ENCODE measurements around the gene ZNF541. TPM values are rescaled to one million over a fixed set of nuclear protein-coding genes. Genes with fewer than 3 reads are reported as not detected.

Gene ZNF541
- polyA plus RNA-seq, 3 donors: 0.18 to 0.23 (median 0.22) TPM

DNA sequence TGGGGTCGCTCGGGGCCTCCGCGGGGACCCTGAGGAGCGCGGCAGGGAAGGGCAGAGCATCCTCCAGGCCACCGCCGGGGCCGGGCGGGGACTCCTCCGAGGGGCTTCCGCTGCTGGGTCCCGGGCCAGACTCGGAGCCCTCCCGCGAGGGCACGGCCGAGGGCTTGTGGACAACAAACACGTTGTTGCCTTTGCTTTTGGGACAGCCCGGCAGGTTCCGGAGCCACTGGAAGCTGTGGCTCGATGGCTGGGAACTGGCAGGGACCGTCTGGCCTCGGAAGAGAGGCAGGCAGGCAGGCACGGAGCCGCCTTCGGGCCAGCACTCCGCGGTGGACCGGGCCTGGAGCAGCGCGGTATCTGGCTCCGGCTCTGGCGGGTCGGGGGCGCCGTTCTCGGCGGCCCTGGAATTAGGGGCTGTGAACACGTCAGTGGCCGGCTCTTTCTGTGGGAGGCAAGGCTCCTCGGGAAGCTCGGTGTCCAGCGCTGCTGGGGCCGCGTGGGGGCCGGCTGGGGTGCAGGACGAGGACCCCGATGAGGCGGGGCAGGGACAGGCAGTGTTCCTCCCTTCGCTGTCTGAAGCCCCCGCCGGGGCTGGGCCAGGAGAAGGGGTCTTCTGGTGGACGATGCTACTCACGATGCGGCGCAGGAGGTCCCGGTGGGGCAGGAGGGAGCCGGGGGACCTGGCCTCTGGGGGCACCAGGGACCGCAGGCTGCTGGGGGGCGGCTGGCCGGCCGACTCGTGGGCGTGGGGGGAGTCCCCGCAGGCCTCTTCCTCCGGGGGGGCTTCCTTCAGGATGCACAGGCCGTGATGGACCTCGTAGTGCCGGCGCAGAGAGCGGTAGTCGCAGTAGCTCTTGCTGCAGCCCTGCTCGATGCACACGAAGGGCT, 27.6 kb downstream of the ZNF541 start:
- no peak for DNase-seq (ENCODE audit: low read depth in 3 of 3, low spot score in 2 of 3)

DNA sequence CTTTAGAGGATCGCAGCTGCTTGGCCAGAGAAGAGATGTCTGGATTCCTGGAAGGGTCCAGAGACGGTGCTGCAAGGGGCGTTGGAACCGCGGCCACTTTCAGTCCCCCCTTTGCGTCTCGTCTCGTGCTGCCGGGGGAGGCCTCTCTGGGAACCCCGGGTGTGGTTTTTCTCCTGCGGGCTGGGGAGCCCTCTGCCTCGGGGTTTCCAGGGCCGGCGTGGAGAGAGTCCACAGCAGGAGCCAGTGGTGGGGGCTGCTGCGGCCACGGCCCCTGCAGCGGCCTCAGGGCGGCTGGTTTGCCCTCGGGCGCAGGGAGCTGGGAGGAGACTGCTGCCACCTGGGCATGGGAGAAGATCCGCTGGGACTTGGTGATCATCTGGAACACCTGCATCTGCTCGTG, 28.5 kb downstream of the ZNF541 start:
- DNase-seq (ENCODE audit: low read depth in 3 of 3, low spot score in 2 of 3): no peak

DNA sequence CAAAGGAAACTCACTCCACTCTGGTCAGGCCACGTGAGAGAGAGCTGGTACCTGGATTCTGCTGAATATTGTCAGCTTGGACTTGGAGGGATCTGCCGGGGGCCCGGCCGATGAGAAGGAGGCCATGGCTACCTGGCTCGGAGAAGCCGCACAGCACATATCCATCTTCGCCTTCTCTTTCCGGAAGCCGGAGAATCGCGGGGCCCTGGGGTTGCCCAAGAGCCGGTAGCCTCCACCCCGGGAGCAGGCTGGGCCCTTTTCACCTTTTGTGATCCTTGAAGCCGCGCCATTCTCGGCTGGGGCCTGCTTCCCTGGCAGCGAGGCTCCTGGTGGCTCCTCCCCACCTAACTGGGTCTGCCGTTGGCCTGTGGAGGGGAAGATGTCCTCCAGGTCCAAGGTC, 28.9 kb downstream of the ZNF541 start:
- no peak for DNase-seq (ENCODE audit: low read depth in 3 of 3, low spot score in 2 of 3)

DNA sequence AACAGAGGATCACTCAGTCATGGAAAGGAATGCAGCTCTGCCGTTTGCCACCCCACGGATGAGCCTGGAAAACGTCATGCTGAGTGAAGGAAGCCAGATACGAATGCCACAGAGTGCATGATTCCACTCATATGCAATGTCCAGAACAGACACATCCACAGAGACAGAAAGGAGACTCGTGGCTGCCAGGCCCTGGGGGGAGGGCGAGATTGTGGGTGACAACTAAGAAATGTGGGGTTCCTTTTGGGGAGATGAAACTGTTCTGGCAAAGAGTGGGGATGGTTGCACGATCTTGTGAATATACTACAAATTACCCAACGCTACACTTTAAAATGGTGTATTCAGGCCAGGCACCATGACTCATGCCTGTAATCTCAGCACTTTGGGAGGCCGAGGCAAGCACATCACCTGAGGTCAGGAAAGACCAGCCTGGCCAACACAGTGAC, 30.9 kb downstream of the ZNF541 start:
- DNase-seq (ENCODE audit: low read depth in 3 of 3, low spot score in 2 of 3): no peak

DNA sequence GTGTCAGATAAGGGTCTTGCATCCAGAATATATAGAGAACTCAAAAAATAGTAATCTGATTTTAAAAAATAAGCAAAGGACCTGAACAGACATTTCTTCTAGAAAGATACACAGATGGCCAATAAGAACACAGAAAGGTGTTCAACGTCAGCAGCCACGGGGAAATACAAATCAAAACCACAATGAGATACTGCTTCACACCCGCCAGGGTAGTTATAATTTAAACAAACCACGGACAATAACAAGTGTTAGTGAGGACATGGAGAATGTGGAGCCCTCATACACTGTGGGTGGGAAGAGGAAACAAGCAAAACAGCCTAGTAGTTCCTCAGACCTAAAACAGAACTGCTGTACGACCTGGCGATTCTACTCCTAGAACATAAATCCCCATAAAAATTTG, 31.4 kb downstream of the ZNF541 start:
- DNase-seq (ENCODE audit: low read depth in 3 of 3, low spot score in 2 of 3): no peak

DNA sequence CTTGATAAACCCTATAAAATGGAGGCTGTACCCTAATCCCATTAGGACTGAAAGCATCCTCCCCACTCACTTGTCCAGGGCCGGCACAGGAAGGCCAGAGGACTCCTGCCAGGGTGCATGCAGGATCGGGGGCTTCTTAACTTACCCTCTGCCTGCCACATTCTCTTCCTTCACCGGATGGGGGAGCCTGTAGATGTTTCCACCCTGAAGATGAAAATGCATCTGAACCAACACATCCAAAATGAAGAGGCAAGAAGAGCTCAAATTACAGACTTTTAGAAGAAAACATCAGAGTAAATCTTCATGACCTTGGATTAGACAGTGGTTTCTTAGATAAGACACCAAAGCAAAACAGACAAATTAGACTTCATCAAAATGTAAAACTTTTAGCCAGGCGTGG, 32.2 kb downstream of the ZNF541 start:
- DNase-seq (ENCODE audit: low read depth in 3 of 3, low spot score in 2 of 3): no peak

DNA sequence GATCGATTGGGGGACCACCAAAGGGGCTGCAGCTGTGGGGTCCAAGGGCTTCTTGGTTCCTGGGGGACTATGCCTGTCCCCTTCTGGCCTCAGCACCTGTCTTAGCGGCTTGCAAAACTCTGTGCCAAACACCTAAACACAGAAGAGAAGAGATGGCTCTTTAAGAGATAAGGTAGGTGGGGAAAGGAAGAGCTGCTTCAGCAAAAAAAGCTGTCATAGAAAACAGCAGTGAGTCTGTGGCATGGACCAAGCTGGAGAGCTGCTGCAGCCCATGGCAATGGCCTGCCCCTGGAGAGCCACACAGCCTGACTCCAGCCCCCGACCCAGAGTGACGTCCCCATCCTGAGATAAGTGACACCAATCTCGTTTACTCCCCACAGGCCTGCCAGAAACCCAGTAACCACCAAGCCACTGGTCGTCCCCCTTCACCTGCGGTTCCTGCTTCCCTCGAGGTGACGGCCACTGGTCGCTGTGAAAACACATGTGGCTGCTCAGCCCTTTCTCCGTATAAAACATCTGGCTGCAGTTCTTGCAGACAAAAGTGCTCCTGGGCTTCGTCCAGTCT, 33.1 kb downstream of the ZNF541 start:
- no peak for DNase-seq (ENCODE audit: low read depth in 3 of 3, low spot score in 2 of 3)

DNA sequence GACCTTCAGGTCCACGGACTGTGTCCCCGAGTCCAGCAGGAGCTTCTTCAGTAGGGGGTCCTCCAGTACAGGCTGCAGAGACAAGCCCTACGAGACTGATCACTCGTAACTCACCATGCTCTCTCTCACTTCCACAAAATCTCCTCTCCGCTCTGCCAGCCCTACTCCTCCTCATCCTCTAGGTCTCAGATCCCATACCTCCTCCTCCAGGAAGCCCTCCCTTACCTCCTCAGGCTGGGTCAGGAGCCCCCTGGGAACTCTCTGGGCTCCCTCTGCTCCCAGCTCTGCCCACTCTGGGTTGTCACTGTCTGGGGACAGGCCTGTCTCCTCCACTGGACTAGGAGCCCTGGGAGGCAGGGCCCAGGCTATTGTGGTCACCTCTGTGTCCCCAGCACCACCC, 34.1 kb downstream of the ZNF541 start:
- no peak for DNase-seq (ENCODE audit: low read depth in 3 of 3, low spot score in 2 of 3)

DNA sequence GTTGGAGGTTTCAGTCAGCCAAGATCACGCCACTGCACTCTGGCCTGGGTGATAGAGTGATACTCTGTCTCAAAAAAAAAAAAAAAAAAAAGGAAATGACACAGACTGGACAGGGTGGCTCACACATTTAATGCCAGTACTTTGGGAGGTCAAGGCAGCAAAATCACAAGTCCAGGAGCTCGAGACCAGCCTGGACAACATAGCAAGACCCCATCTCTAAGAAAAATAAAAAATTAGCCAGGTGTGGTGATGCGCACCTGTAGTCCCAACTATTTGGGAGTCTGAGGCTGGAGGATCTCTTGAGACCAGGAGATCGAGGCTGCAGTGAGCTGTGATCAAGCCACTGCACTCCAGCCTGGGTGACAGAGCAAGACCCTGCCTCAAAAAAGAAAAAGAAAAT, 35.5 kb downstream of the ZNF541 start:
- no peak for DNase-seq (ENCODE audit: low read depth in 3 of 3, low spot score in 2 of 3)

DNA sequence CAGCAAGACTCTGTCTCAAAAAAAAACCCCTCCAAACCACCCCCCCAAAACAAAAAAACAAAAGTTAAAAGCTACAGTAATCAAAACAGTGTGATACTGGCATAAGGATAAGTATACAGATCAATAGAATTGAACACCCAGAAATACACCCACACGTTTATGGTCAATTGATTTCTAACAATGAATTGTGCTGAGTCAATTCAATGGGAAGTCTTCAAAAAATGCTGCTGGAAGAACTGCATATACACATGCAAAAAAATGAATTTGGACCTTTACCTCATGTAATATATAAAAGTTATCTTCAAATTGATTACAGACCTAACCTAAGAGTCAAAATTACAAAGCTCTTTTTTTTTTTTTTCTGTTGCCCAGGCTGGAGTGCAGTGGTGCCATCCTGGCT, 38.3 kb downstream of the ZNF541 start:
- no peak for DNase-seq (ENCODE audit: low read depth in 3 of 3, low spot score in 2 of 3)

DNA sequence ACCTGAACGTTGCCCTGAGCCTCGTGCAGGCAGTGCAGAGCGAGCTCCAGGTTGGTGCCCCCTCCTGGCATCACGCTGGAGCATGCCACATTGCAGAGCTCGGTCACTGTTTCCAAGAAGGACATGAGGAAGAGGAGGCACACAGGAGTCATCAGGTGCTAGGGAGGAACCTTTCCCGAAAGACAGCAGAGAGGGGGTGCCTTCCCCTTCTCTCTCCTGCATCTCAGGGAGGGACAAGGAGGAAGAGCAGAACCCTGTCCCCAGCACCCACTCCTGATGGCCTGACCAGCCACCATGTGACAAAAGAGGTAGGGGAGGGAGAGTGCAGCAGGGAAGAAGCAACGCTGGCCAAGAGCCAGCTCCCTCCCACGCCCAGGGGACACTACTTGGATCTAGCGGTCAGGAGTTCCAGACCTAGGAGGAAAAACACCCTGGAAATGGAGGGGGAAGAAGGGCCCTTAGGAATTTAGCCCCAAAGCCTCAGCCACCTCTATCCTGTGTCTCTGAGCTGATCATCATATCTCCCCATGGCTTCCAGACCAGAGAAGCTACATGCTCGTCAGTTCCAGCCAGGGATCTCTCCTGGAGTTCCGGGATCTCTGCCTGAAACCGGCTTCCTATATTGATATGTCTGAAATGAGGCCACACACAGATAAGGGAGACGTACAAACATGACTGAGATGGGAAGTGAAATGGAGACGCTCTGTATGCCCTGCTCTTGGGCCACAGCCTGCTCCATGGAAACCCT, 41.1 kb downstream of the ZNF541 start:
- no peak for DNase-seq (ENCODE audit: low read depth in 3 of 3, low spot score in 2 of 3)

DNA sequence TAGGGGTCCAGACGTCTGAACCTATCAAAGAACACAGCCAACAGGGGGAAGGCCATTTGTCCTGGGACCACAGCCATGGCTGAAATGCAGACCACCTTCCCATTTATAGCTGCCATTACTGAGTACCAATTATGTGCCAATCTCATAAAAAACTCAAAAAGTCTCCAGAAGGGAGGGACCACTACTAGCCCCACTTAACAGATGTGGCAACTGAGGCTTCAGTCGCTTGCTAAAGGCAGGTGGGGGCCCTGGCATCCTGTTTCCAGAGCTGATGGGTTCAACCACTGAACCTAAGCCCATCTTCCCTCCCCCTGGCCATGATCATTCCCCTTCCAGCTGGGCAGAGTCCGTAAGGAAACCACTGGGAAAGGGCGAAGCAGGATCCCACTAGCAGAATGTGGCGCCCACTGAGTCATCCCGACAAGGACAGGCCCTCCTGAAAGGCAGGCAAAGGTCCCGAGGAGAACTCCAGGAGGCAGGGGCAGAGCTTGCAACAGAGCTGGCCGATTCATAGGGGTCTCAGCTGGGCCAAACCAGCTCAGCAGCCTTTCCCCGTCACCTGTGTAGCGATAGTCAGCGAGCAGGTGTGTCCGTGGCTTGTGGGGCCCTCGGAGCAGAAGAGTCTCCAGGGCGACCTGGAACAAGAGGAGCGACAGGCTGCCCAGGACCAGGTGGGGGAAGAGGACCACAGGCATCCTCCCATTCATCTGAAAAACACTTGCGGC, 43.8 kb downstream of the ZNF541 start:
- DNase-seq (ENCODE audit: low read depth in 3 of 3, low spot score in 2 of 3): no peak

DNA sequence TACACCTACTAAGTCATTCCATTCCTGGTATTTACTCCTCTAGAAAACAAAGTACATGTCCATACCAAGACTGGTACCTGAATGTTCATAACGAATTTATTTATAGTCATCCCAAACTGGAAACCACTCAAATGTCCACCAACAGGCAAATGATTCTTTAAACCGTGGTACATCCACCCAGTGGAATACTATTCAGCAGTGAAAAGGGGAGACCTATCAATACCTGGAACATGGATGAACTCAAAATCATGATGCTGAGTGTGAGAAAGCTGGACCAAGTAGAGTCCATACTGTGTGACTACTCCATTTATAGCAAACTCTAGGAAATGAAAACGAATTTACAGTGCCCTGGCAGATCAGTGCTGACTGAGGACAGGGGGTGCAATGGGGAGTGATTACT, 46.1 kb downstream of the ZNF541 start:
- no peak for DNase-seq (ENCODE audit: low read depth in 3 of 3, low spot score in 2 of 3)

DNA sequence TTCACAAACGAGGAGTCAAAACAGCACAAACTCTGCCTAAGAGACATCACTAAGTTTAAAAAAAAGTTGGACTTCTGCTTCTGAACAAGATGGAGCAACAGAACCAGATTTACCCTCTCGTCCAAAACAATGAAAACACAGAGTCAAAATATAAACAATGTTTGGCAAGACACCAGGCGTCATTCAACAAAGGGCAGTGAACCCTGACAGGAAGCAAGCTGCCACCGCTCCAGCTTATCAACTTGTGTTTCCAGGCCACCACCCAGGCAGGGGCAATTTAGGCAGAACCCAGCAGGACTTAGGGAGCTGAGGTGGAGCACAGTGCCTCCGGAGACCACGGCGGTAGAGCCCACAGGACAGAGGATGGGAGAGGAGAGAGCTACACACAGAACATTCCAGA, 49.5 kb downstream of the ZNF541 start:
- no peak for DNase-seq (ENCODE audit: low read depth in 3 of 3, low spot score in 2 of 3)

Other genes starting within 250 kb of the ZNF541 start
- under 1 TPM; 0.27 to 0.35 (median 0.29) TPM for gene C5AR2, start 241.0 kb downstream of the ZNF541 start, polyA plus RNA-seq (ENCODE audit: insufficient read length in 3 of 3)
- gene DHX34, start 223.8 kb downstream of the ZNF541 start, polyA plus RNA-seq (ENCODE audit: insufficient read length in 3 of 3): 10 to 100 TPM in 2 of 3 donors, 1 to 10 TPM in 1; 9.9 to 10.9 (median 10.5) TPM
- gene MEIS3, start 153.6 kb downstream of the ZNF541 start, polyA plus RNA-seq (ENCODE audit: insufficient read length in 3 of 3): 10 to 100 TPM; 15.3 to 19.2 (median 17.9) TPM
- under 1 TPM; 0.07 to 0.28 (median 0.08) TPM for gene SLC8A2, start 101.3 kb downstream of the ZNF541 start, polyA plus RNA-seq (ENCODE audit: insufficient read length in 3 of 3)
- 10 to 100 TPM; 10.6 to 12.9 (median 12.0) TPM for gene KPTN, start 88.9 kb downstream of the ZNF541 start, polyA plus RNA-seq (ENCODE audit: insufficient read length in 3 of 3)
- gene NAPA, start 58.1 kb downstream of the ZNF541 start, polyA plus RNA-seq (ENCODE audit: insufficient read length in 3 of 3): 100 to 1,000 TPM; 159 to 174 (median 160) TPM
- 1 to 10 TPM; 8.0 to 9.7 (median 9.6) TPM for gene BICRA, start 36.0 kb upstream of the ZNF541 start, polyA plus RNA-seq (ENCODE audit: insufficient read length in 3 of 3)
- 10 to 100 TPM; 23.6 to 29.3 (median 25.9) TPM for gene EHD2, start 140.3 kb upstream of the ZNF541 start, polyA plus RNA-seq (ENCODE audit: insufficient read length in 3 of 3)
- 100 to 1,000 TPM; 327 to 363 (median 362) TPM for gene NOP53, start 172.4 kb upstream of the ZNF541 start, polyA plus RNA-seq (ENCODE audit: insufficient read length in 3 of 3)
- 100 to 1,000 TPM; 113 to 135 (median 121) TPM for gene SELENOW, start 205.6 kb upstream of the ZNF541 start, polyA plus RNA-seq (ENCODE audit: insufficient read length in 3 of 3)
- gene TPRX1, start 231.4 kb upstream of the ZNF541 start, polyA plus RNA-seq (ENCODE audit: insufficient read length in 3 of 3): not detected
- not detected for gene CRX, start 248.8 kb upstream of the ZNF541 start, polyA plus RNA-seq (ENCODE audit: insufficient read length in 3 of 3)